Bronchial epithelial cell (primary cell): ENCODE measurements around the gene CRADD. TPM values are rescaled to one million over a fixed set of nuclear protein-coding genes. Genes with fewer than 3 reads are reported as not detected.
"Not testable (repeated sequence)": the region's sequence is repeated elsewhere in the genome, so short reads cannot be mapped to it uniquely, and the experiment has no call there.

Source experiments
- DNase-seq: peaks from one replicate; pipeline ENCODE4 v3.0.0-alpha.2; 2010; ENCODE audit warnings: low read depth
- FAIRE-seq: peaks from 2 replicates; lab custom pipeline; 2011; peaks lifted over from hg19 to GRCh38; lab: Jason Lieb, UNC
- H3K27me3 ChIP-seq: 2 replicates; pipeline ENCODE4 v1.5.1; 2011; ENCODE audit warnings: low read length; ENCODE audit not compliant: control insufficient read depth, insufficient read depth
- H3K36me3 ChIP-seq: 2 replicates; pipeline ENCODE4 v1.5.1; 2011; ENCODE audit warnings: low read length; ENCODE audit not compliant: control insufficient read depth, insufficient read depth
- H3K4me3 ChIP-seq: 2 replicates; pipeline ENCODE4 v1.5.1; 2011; ENCODE audit warnings: mild to moderate bottlenecking, low read depth, low read length, control low read depth
- total RNA-seq: library from RNA; depleted of rRNA; stranded (reverse); fragments of >200 nt; gene quantifications from 2 replicates; pipeline ENCODE4 v1.2.1, GENCODE V29; 2014
- TF ChIP-seq, protein P1 (sequence below): IDR thresholded peaks from 2 replicates; pipeline ENCODE4 v1.5.1; 2011; ENCODE audit warnings: mild to moderate bottlenecking, moderate library complexity, low read length, control low read depth, inconsistent platforms; ENCODE audit not compliant: insufficient read depth, severe bottlenecking

Gene CRADD
- total RNA-seq, 1 donor from 2014 or later: 11.8 TPM

DNA sequence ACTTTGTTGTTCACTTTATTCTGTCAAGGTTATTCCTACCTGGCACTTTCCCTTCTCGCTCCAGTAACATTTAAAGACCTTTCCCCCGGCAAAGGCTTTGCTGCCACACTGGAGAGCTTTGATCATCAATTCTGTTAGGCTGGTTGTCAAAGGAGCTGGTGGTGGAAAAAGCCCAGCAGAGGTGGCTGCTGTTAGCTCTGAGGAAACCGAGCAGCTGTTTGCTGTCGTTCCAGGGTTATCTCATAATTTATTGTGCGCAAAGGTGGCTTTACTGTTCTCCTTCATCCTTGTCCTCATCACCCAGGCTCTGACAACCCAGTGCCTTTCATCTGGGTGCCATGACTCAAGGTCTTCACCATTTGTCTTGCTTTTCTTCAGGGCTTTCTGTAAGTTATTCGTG is 38.2 kb upstream of the CRADD start:
- Histone ChIP-seq H3K27me3 (peaks cover 5% of the 10 kb centered on the region), H3K36me3 (no peaks in the 10 kb centered on the region), H3K4me3 (no peak overlapping the region)
- TF ChIP-seq, protein P1, sequence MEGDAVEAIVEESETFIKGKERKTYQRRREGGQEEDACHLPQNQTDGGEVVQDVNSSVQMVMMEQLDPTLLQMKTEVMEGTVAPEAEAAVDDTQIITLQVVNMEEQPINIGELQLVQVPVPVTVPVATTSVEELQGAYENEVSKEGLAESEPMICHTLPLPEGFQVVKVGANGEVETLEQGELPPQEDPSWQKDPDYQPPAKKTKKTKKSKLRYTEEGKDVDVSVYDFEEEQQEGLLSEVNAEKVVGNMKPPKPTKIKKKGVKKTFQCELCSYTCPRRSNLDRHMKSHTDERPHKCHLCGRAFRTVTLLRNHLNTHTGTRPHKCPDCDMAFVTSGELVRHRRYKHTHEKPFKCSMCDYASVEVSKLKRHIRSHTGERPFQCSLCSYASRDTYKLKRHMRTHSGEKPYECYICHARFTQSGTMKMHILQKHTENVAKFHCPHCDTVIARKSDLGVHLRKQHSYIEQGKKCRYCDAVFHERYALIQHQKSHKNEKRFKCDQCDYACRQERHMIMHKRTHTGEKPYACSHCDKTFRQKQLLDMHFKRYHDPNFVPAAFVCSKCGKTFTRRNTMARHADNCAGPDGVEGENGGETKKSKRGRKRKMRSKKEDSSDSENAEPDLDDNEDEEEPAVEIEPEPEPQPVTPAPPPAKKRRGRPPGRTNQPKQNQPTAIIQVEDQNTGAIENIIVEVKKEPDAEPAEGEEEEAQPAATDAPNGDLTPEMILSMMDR: no peak
- no peak for DNase-seq
- FAIRE-seq: no peak

DNA sequence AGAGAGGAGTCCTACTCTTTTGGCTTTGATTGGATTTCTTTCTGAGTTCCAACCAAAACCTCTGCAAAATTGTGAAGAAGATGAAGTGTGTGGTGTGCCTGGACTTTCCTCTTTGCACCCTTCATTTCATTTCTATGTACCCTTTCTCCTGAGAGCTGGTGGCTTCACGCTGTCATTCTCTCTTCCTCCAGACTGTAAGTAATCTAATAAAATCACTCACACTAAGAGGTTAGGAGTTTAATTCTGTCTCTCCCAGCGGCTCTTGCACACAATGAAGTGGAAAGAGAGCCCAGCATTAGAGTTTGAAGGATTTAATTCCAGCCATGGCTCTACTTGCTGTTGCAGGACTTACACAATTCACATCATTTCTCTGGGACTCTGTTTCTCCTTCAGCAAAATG is 37.8 kb upstream of the CRADD start:
- Histone ChIP-seq H3K36me3 (no peaks in the 10 kb centered on the region), H3K27me3 (peaks cover 5% of the 10 kb centered on the region), H3K4me3 (no peak overlapping the region)
- FAIRE-seq (no peak), DNase-seq (no peak)
- TF ChIP-seq, protein P1: no peak

DNA sequence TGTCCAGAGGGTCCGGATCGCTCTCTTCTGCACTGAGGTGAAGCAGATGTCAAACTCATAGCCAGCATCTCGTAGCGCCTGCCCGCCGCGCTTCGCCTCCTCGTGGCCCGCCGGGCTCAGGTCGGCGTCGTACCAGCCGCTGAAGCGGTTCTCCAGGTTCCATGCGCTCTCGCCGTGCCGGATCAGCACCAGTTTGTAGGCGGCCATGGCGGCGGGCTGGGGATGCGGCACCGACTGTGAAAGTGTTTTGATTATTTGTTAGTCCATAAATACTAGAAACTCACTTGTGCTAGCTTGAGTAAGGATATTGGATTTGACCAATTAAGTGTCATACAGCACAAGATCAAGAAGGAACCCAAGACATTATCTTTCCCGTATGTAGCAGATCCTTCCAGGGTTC is 35.8 kb upstream of the CRADD start:
- not testable (repeated sequence) for FAIRE-seq, H3K4me3 ChIP-seq, DNase-seq, H3K36me3 ChIP-seq, H3K27me3 ChIP-seq

DNA sequence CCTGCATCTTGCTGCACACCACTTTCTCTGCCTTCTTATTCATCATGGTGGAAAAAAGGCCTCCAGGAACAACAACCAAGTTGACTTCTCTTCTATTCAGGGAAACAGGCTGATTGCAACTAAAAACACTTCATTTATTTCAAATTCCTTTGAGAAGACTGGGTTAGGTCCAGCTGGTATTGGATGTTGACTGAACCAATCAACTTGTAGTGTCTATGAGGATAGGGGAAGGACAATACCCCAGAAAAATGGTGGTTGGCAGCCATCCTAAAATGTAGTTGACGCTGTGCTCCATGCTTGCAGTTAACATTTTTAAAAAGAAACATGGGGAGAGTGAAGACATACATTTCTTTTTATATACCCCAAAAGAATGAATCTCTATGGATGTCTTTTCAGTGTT is 34.4 kb upstream of the CRADD start:
- Histone ChIP-seq H3K36me3 (no peaks in the 10 kb centered on the region), H3K27me3 (peaks cover 5% of the 10 kb centered on the region), H3K4me3 (no peak overlapping the region)
- TF ChIP-seq, protein P1: no peak
- DNase-seq (no peak), FAIRE-seq (no peak)

DNA sequence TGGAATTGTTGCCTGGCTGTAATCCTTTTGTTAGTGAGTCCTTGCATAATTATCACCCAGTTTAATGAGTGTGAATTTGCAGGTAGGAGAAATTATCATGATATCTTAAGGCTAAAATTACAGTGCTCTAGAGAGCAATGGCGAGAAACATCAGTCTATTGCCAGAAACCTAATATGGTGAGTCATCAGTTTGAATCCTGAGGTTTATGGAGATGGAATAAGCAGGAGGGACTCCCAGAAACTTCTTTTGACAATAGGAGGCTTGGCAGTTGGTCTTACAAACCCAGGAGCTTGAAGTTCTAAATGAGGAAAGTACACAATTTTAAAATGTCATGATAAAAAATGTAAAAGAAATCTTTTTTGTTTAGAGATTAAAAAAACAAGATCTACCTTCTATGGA is 31.5 kb upstream of the CRADD start:
- peak; percentile 46 for DNase-seq
- Histone ChIP-seq H3K36me3 (no peaks in the 10 kb centered on the region), H3K4me3 (no peak overlapping the region), H3K27me3 (no peaks in the 10 kb centered on the region)
- no peak for FAIRE-seq
- TF ChIP-seq, protein P1: no peak

DNA sequence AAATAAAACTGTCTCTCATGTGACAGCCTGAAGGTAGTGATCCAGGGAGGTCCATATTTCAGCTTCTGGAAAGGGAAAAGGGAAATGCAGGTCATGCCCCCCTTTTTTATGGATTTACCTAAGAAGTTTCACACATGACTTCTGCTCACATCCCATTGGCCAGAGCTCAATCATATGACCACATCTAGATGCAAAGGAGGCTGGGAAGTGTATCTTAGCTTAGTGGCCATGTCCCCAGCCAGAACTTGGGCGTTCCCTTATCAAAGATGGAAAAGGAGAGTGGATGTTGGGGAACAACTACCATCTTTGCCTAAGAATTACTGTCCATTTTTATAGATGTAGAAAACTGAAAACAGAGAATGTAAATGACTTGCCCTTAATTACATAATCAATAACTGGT is 26.5 kb upstream of the CRADD start:
- Histone ChIP-seq H3K27me3 (no peaks in the 10 kb centered on the region), H3K36me3 (no peaks in the 10 kb centered on the region), H3K4me3 (no peak overlapping the region)
- DNase-seq (no peak), FAIRE-seq (no peak)
- TF ChIP-seq, protein P1: no peak
